AG04450 (cell line): Measurements from ENCODE around the gene HYOU1. TPM values are rescaled to one million over a fixed set of nuclear protein-coding genes. Genes with fewer than 3 reads are reported as not detected.

ENCODE experiments used
- CTCF ChIA-PET: fragments of 300-600, 350-600 bp; formaldehyde crosslinking; extraction: SDS; loops from one replicate; lab custom pipeline; 2022; ENCODE audit warnings: antibody characterized with exemption, inconsistent platforms; lab: Charles Lee
- POLR2A ChIA-PET: fragments of 350-600 bp; formaldehyde crosslinking; extraction: SDS; loops from one replicate; lab custom pipeline; 2021; ENCODE audit warnings: antibody characterized with exemption, inconsistent platforms; lab: Yijun Ruan, JAX
- DNase-seq: peaks from one replicate; pipeline ENCODE4 v3.0.0-alpha.2; 2011; ENCODE audit warnings: low read depth, low spot score
- H3K27ac ChIP-seq: one replicate; pipeline ENCODE4 v1.5.1; 2012; ENCODE audit warnings: low read depth, low read length, control low read depth
- H3K27me3 ChIP-seq: one replicate; pipeline ENCODE4 v1.6.0; 2012; ENCODE audit warnings: low read length; ENCODE audit not compliant: control insufficient read depth, insufficient read depth
- H3K4me3 ChIP-seq: 2 replicates; pipeline ENCODE4 v1.5.1; 2011; ENCODE audit warnings: mild to moderate bottlenecking, low read depth, low read length, control low read depth
- H3K9me3 ChIP-seq: 2 replicates; pipeline ENCODE4 v1.5.1; 2012; ENCODE audit warnings: low read length; ENCODE audit not compliant: control insufficient read depth, insufficient read depth
- CTCF ChIP-seq: IDR thresholded peaks from 2 replicates; pipeline ENCODE4 v1.5.1; 2011; ENCODE audit warnings: low read depth, low read length, control low read depth, inconsistent platforms
- polyA plus RNA-seq: library from polyadenylated mRNA; depleted of rRNA; stranded (reverse); fragments of >200 nt; gene quantifications from 2 replicates; pipeline ENCODE4 v1.2.3, GENCODE V29; 2011; rRNA removed
- small RNA-seq: library from RNA; depleted of rRNA; stranded (forward); fragments of <200 nt; gene quantifications from one replicate; pipeline ENCODE3, GENCODE V24; 2012; ENCODE audit warnings: low read depth; ENCODE audit not compliant: insufficient read length

The HYOU1 gene
- polyA plus RNA-seq, 1 experiment: 123 TPM

GRCh38 chr11:118998822-118999221, 58.2 kb downstream of the HYOU1 start:
- Histone ChIP-seq H3K27me3 (no peaks in the 10 kb centered on the region), H3K27ac (peak overlapping the region; percentile 73), H3K9me3 (no peaks in the 10 kb centered on the region; the same call in 1 of the 2 replicates), H3K4me3 (peak overlapping the region; percentile 85)
- POLR2A ChIA-PET: interaction anchor here (0.7 kb wide), 1 partner anchor 20 kb away, joined by 4 read pairs; the partner anchor contains the start of gene TRAPPC4
- CTCF ChIA-PET: no interaction called here
- no peak for TF ChIP-seq CTCF
- DNase-seq: peak; percentile 27

- Histone ChIP-seq H3K27ac (peak overlapping the region; percentile 73), H3K9me3 (no peaks in the 10 kb centered on the region; the same call in 1 of the 2 replicates), H3K4me3 (peak overlapping the region; percentile 85), H3K27me3 (no peaks in the 10 kb centered on the region)
- no peak for TF ChIP-seq CTCF
- DNase-seq: no peak
- POLR2A ChIA-PET: interaction anchor here (1.2 kb wide), 1 partner anchor 9 kb away, joined by 10 read pairs; no protein-coding TSS in a partner anchor
- CTCF ChIA-PET: no interaction called here
Observed at GRCh38 chr11:118998388-118998717, 58.7 kb downstream of the HYOU1 start.

- ChIA-PET CTCF (interaction anchor here (1.0 kb wide), 1 partner anchor 331 kb away, joined by 3 read pairs; no protein-coding TSS in a partner anchor), POLR2A (interaction anchor here (0.6 to 1.2 kb wide), 4 partner anchors 9 to 391 kb away, joined by 3 to 10 read pairs (median 4); partner anchors contain the start of genes PHLDB1, RPS25 and TRAPPC4)
- no peaks in the 10 kb centered on the region; the same call in 1 of the 2 replicates for H3K9me3 ChIP-seq
- no peaks in the 10 kb centered on the region for H3K27me3 ChIP-seq
- DNase-seq: peak; percentile 48
- H3K27ac ChIP-seq: peak within 1 kb of the TSS; percentile 73
- peak within 1 kb of the TSS; percentile 85 for H3K4me3 ChIP-seq
- 0 out of 2 replicates have a peak, but pooled peaks have one; percentile 4 for TF ChIP-seq CTCF
Observed at GRCh38 chr11:118997627-118998387, 59.2 kb downstream of the HYOU1 start, which contains the start of gene CENATAC. Gene CENATAC, plus strand, starts transcription at chr11:118998138. Its CDS starts 60 bp downstream, at chr11:118998198.

- no peak overlapping the region for H3K27ac ChIP-seq
- no peak for DNase-seq
- peak; percentile 48 for TF ChIP-seq CTCF
- ChIA-PET CTCF (interaction anchor here (1.0 to 1.6 kb wide), 2 partner anchors 307 to 331 kb away, joined by 3 to 4 read pairs; no protein-coding TSS in a partner anchor), POLR2A (interaction anchor here (0.6 to 1.2 kb wide), 4 partner anchors 8 to 390 kb away, joined by 3 to 10 read pairs (median 4); partner anchors contain the start of genes PHLDB1, RPS25 and TRAPPC4)
- no peaks in the 10 kb centered on the region for H3K27me3 ChIP-seq
- peak overlapping the region; percentile 85 for H3K4me3 ChIP-seq
- peaks cover 3% of the 10 kb centered on the region; the same call in 1 of the 2 replicates for H3K9me3 ChIP-seq
Observed at GRCh38 chr11:118996926-118997626, 59.9 kb downstream of the HYOU1 start.

Small RNA genes within 50 kb of the gene (small RNA-seq; reads per million reads assigned to genes)
- gene AP003392.2: not detected
- gene RF00017: not detected
- gene RF00019: not detected

Other genes with a start within 250 kb of the HYOU1 start
- gene CXCR5, start 173.3 kb downstream of the HYOU1 start, polyA plus RNA-seq: not detected in 2 replicates
- gene BCL9L, start 131.3 kb downstream of the HYOU1 start, polyA plus RNA-seq: 2.5 and 5.7 TPM in 2 replicates
- 0.20 TPM in 1 of 2 replicates, not detected in the other for gene UPK2, start 100.9 kb downstream of the HYOU1 start, polyA plus RNA-seq
- gene FOXR1, start 85.4 kb downstream of the HYOU1 start, polyA plus RNA-seq: not detected in 2 replicates
- gene CENATAC, start 59.1 kb downstream of the HYOU1 start, polyA plus RNA-seq: 11.4 and 13.5 TPM in 2 replicates
- gene RPS25, start 38.9 kb downstream of the HYOU1 start, polyA plus RNA-seq: 819 and 1,059 TPM in 2 replicates
- 95.3 and 100 TPM in 2 replicates for gene TRAPPC4, start 38.4 kb downstream of the HYOU1 start, polyA plus RNA-seq
- gene SLC37A4, start 26.3 kb downstream of the HYOU1 start, polyA plus RNA-seq: 12.5 and 14.9 TPM in 2 replicates
- 9.9 and 19.9 TPM in 2 replicates for gene VPS11, start 10.6 kb upstream of the HYOU1 start, polyA plus RNA-seq
- gene HMBS, start 27.7 kb upstream of the HYOU1 start, polyA plus RNA-seq: 38.5 and 43.3 TPM in 2 replicates
- 59.2 and 62.5 TPM in 2 replicates for gene DPAGT1, start 44.6 kb upstream of the HYOU1 start, polyA plus RNA-seq
- gene C2CD2L, start 50.1 kb upstream of the HYOU1 start, polyA plus RNA-seq: 2.8 and 3.4 TPM in 2 replicates
- gene HINFP, start 64.4 kb upstream of the HYOU1 start, polyA plus RNA-seq: 14.9 and 16.4 TPM in 2 replicates
- gene ABCG4, start 91.8 kb upstream of the HYOU1 start, polyA plus RNA-seq: 0.21 and 0.30 TPM in 2 replicates
- 4.7 and 6.4 TPM in 2 replicates for gene NLRX1, start 111.5 kb upstream of the HYOU1 start, polyA plus RNA-seq
- gene NHERF4, start 128.3 kb upstream of the HYOU1 start, polyA plus RNA-seq: not detected in 2 replicates
- 19.9 and 24.3 TPM in 2 replicates for gene CBL, start 149.1 kb upstream of the HYOU1 start, polyA plus RNA-seq